ENCODE results near the gene PPIG. TPM values are rescaled to one million over a fixed set of nuclear protein-coding genes. Genes with fewer than 3 reads are reported as not detected.

PPIG gene
- total and polyA plus RNA-seq, 7 donors = 25.7 to 54.0 (median 41.3) TPM

DNA sequence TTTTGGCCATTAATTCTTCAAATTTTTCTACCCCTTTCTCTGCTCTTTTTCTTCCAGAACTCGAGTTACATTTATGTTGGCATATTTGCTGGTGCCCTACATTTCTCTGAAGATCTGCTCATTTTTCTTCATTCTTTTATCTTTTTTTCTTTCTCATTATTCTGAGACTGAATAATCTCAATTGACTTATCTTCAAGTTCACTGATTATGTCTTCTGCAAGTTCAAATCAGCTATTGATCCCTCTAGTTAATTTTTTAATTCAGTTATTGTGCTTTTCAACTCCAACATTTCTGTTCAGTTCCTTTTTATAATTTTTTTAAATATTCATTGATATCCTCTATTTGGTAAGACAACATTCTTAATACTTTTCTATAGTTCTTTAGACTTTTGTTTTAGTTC is 106.8 kb downstream of the PPIG start:
- Histone ChIP-seq H3K27ac (no peak overlapping the region), H3K4me3 (no peak overlapping the region), H3K4me1 (peaks cover 0 to 21% (median 13%) of the 10 kb centered on the region in 4 donors), H3K36me3 (no peaks in the 10 kb centered on the region), H3K27me3 (no peaks in the 10 kb centered on the region), H3K9me3 (no peaks in the 10 kb centered on the region)
- no peak for DNase-seq
- WGBS, 2 donors = 77 to 80% methylated on average over 1 of the region's 1 CpG
- intact Hi-C loops (cut with DNase I) = no loop called here
- TF ChIP-seq EP300 (IDR thresholded peaks at IDR 0.05) = no peak

Other genes starting within 250 kb of the PPIG start
- 1 to 10 TPM in 1 of 4 donors, not detected in 3; 1.9 TPM for gene LRP2, start 221.8 kb upstream of the PPIG start, total RNA-seq
- gene LRP2, start 221.8 kb upstream of the PPIG start, polyA plus RNA-seq = not detected
- 1 to 10 TPM; 8.2 to 9.5 (median 9.2) TPM for gene BBS5, start 104.9 kb upstream of the PPIG start, total RNA-seq
- 1 to 10 TPM in 2 of 3 donors, under 1 TPM in 1; 0.92 to 2.3 (median 1.2) TPM for gene BBS5, start 104.9 kb upstream of the PPIG start, polyA plus RNA-seq
- gene KLHL41, start 74.6 kb upstream of the PPIG start, total RNA-seq = 1 to 10 TPM; 1.5 to 3.2 (median 1.9) TPM
- under 1 TPM in 2 of 3 donors, not detected in 1; 0.17 to 0.60 TPM for gene KLHL41, start 74.6 kb upstream of the PPIG start, polyA plus RNA-seq
- gene FASTKD1, start 10.5 kb upstream of the PPIG start, total RNA-seq = 10 to 100 TPM; 15.1 to 24.4 (median 18.5) TPM
- gene FASTKD1, start 10.5 kb upstream of the PPIG start, polyA plus RNA-seq = 10 to 100 TPM; 16.2 to 40.8 (median 40.5) TPM
- not detected for gene CFAP210, start 110.1 kb downstream of the PPIG start, total RNA-seq
- gene CFAP210, start 110.1 kb downstream of the PPIG start, polyA plus RNA-seq = under 1 TPM in 1 of 3 donors, not detected in 2; 0.04 TPM
- 10 to 100 TPM in 2 of 4 donors, 1 to 10 TPM in 2; 5.8 to 19.9 (median 14.3) TPM for gene PHOSPHO2, start 110.1 kb downstream of the PPIG start, total RNA-seq
- gene PHOSPHO2, start 110.1 kb downstream of the PPIG start, polyA plus RNA-seq = 10 to 100 TPM in 1 of 3 donors, 1 to 10 TPM in 2; 3.8 to 15.3 (median 6.6) TPM
- gene KLHL23, start 149.5 kb downstream of the PPIG start, total RNA-seq = 10 to 100 TPM; 59.5 to 66.0 (median 64.4) TPM
- 1 to 10 TPM; 4.1 to 4.8 (median 4.6) TPM for gene KLHL23, start 149.5 kb downstream of the PPIG start, polyA plus RNA-seq
- gene SSB, start 214.5 kb downstream of the PPIG start, total RNA-seq = 100 to 1,000 TPM in 1 of 4 donors, 10 to 100 TPM in 3; 68.1 to 126 (median 87.8) TPM
- 10 to 100 TPM; 55.0 to 71.7 (median 56.5) TPM for gene SSB, start 214.5 kb downstream of the PPIG start, polyA plus RNA-seq
- gene METTL5, start 240.6 kb downstream of the PPIG start, total RNA-seq = 100 to 1,000 TPM in 2 of 4 donors, 10 to 100 TPM in 2; 51.5 to 337 (median 86.9) TPM
- 10 to 100 TPM; 47.8 to 83.5 (median 74.9) TPM for gene METTL5, start 240.6 kb downstream of the PPIG start, polyA plus RNA-seq
- 100 to 1,000 TPM in 1 of 4 donors, 10 to 100 TPM in 3; 63.3 to 101 (median 76.8) TPM for gene UBR3, start 243.1 kb downstream of the PPIG start, total RNA-seq
- 10 to 100 TPM in 1 of 3 donors, 1 to 10 TPM in 2; 4.2 to 10.3 (median 4.8) TPM for gene UBR3, start 243.1 kb downstream of the PPIG start, polyA plus RNA-seq

Data from sigmoid colon (tissue), 7 donors.